GM12892 (cell line): ENCODE results near the gene TEKT4.

ENCODE experiments used
- POLR2A ChIP-seq: IDR thresholded peaks from 2 replicates; pipeline ENCODE4 v1.6.1; 2011; ENCODE audit warnings: low read depth, low read length, control low read depth
- POLR2AphosphoS5 ChIP-seq: IDR thresholded peaks from 2 replicates; pipeline ENCODE4 v1.6.1; 2011; ENCODE audit warnings: low read depth, low read length, control low read depth
- TAF1 ChIP-seq: IDR thresholded peaks from 2 replicates; pipeline ENCODE4 v1.6.1; 2011; ENCODE audit warnings: low read depth, mild to moderate bottlenecking, control low read depth, low read length, borderline replicate concordance

DNA sequence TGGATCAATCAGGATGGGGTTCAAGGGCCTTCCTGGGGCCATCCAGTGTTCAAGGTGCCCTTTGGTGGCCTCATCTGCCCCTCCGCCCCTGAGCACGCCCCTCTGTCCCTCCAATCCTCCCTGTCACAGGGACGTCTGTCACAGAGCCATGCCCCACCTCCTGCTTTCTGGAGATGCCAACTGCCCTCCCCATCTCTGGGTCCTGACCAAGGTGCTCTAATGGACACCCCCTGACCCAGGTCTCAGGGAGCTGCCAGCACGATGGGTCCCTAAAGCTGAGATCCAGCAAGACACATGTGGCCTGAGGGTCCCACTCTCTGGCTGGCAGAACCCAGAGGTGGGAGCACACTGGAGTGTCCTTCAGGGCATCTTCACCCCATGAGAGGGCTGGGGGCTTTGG, 2.1 kb upstream of the TEKT4 start:
- TF ChIP-seq POLR2AphosphoS5 (no peak), POLR2A (no peak), TAF1 (no peak)
